Effector memory CD8-positive, alpha-beta T cell (primary cell): Measurements from ENCODE around the gene NAGK.
"Not testable (repeated sequence)": the region's sequence is repeated elsewhere in the genome, so short reads cannot be mapped to it uniquely, and the experiment has no call there.

Experiments used
- ATAC-seq: fragments of 150-1000 bp; cut with Tn5 transposase; replicated peaks from 2 replicates; pipeline ENCODE4 v1.10.0; 2021; ENCODE audit warnings: mild to moderate bottlenecking, moderate library complexity
- DNase-seq, 3 experiments: peaks; one replicate each; pipeline ENCODE4 v3.0.0; 2021
- H3K27ac Mint-ChIP-seq, 2 donors: one replicate each; pipeline ENCODE4 v1.8.0; 2022; ENCODE audit warnings: mild to moderate bottlenecking in 2 of 2, mixed read lengths in 2 of 2, moderate library complexity in 2 of 2
- H3K27me3 Mint-ChIP-seq, 2 donors: one replicate each; pipeline ENCODE4 v1.8.0; 2022; ENCODE audit warnings: mixed read lengths in 2 of 2
- H3K36me3 Mint-ChIP-seq: one replicate; pipeline ENCODE4 v1.8.0; 2022; ENCODE audit warnings: mild to moderate bottlenecking, moderate library complexity, mixed read lengths; ENCODE audit not compliant: insufficient read depth
- H3K4me1 Mint-ChIP-seq, 2 donors: one replicate each; pipeline ENCODE4 v1.8.0; 2022; ENCODE audit warnings: low read depth in 2 of 2, mixed read lengths in 2 of 2
- H3K4me3 Mint-ChIP-seq, 2 donors: one replicate each; pipeline ENCODE4 v1.8.0; 2022; ENCODE audit warnings: mild to moderate bottlenecking in 2 of 2, mixed read lengths in 2 of 2, moderate library complexity in 2 of 2
- H3K9me3 Mint-ChIP-seq, 2 donors: one replicate each; pipeline ENCODE4 v1.8.0; 2022; ENCODE audit warnings: mixed read lengths in 2 of 2
- total RNA-seq, 9 experiments: gene quantifications; one replicate each; lab custom pipeline; 2026; lab: John Stamatoyannopoulos, UW

Gene NAGK
- total RNA-seq = 40.6 to 68.3 (median 45.8) reads per million in 9 experiments

DNA sequence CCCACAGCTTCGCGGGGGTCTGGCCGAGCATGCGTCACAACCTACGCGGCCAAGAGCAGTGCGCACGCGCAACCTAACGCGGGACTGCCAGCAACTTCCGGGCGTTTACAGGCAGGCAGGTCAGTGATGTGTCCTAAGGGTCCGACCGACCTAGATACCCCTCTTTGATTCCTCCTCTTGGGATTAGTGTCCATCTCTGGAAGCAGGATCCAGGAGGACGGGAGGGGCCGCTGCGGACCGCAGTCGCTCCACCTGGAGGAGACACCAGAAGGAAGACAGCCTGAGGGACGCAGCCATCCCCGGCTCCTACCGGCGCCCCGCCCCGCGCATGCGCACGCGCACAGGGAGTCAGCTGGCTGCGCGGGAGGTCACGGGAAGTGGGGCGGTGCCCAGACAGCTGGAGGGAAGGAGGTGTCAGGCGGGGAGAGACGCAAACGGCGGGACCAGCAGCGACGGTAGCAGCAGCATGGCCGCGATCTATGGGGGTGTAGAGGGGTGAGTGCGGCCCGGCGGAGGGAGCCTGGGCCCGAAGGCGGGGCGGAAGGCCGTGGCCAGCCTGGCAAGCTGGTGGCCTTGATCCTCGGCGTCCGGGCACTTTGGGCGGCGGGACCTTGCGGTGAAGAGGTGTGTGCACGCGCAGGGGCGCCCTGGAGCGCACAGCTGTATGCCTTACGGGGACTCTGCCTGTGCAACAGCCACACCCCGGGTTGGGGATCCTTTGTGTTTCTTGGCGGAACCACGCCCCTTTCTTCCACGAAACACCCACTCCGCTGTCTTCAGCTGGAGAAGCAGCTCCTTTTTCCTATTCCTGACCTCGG lies at the start of gene NAGK:
NAGK (plus strand) TSS at position 431 of the 818 bp plus-strand sequence; CDS start at position 467, 36 bp downstream.
- Mint-ChIP-seq H3K4me1 (peaks cover 45 to 49% of the 10 kb centered on the region in 2 donors), H3K36me3 (peaks cover 30% of the 10 kb centered on the region), H3K9me3 (no peaks in the 10 kb centered on the region), H3K27me3 (peaks cover 2 to 6% of the 10 kb centered on the region in 2 donors), H3K27ac (peak within 1 kb of the TSS; percentile 98 to 99), H3K4me3 (peak within 1 kb of the TSS; percentile 94 to 96)
- DNase-seq (peak; percentile 95 to 97 (median 96)), ATAC-seq (peak; percentile 84)

DNA sequence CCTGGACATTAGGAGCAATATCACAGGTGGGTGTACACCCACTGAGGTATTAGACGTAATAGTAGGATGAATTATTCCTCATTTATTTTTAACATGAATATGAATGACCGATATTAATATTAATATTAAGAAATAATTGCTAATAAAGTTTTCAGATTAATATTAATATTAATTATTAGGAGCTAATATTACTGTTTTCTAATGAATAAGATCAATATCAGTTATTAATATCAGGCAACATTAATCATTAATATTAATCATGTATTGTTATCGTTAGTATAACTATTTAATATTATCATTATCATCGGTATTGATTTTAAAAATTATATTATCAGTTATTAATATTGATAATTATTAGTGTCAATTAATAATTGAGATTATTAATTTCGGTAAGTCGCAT lies 48.5 kb upstream of the NAGK start:
- not testable (repeated sequence) for H3K9me3 Mint-ChIP-seq
- H3K27me3 Mint-ChIP-seq = peaks cover 14 to 23% of the 10 kb centered on the region in 2 donors

GRCh38 chr2:71021394-71021793 lies 47.1 kb upstream of the NAGK start:
- H3K36me3 Mint-ChIP-seq, H3K9me3 Mint-ChIP-seq, DNase-seq, ATAC-seq, H3K4me1 Mint-ChIP-seq, H3K4me3 Mint-ChIP-seq, H3K27ac Mint-ChIP-seq: not testable (repeated sequence)
- H3K27me3 Mint-ChIP-seq = peaks cover 20 to 34% of the 10 kb centered on the region in 2 donors

More for the DNA sequence above, 48.5 kb upstream of the NAGK start:
- not testable (repeated sequence) for H3K36me3 Mint-ChIP-seq, H3K4me3 Mint-ChIP-seq, H3K4me1 Mint-ChIP-seq, DNase-seq, ATAC-seq, H3K27ac Mint-ChIP-seq

- peak; percentile 10 to 25 (median 15) for DNase-seq
- ATAC-seq, H3K4me1 Mint-ChIP-seq, H3K36me3 Mint-ChIP-seq, H3K9me3 Mint-ChIP-seq, H3K4me3 Mint-ChIP-seq: not testable (repeated sequence)
- peaks cover 19 to 31% of the 10 kb centered on the region in 2 donors for H3K27me3 Mint-ChIP-seq
- H3K27ac Mint-ChIP-seq = peak overlapping the region in 1 of 2 donors; percentile 16
These were observed 44.8 kb upstream of the NAGK start for GRCh38 chr2:71023553-71024243.

DNA sequence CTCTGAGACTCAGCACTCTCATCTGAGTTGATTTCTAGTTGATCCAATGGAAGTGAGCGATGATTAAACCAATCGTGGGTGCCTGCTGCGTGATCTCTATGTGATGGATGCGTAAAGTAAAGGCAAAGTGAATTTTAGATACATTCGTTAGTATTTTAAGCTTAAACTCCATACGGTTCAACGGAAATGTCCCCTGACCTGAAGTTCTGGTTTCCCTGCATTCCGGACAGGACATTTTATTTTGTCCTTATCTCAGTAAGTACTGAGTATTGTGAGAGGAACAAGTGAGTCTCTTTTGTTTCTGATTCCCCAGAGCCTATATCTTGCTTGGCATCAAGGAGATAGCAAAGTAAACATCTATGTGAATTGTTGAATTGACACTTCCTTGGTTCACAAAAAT lies 32.2 kb upstream of the NAGK start:
- H3K27ac Mint-ChIP-seq, H3K4me1 Mint-ChIP-seq, DNase-seq, ATAC-seq, H3K9me3 Mint-ChIP-seq, H3K36me3 Mint-ChIP-seq, H3K4me3 Mint-ChIP-seq: not testable (repeated sequence)
- H3K27me3 Mint-ChIP-seq = peaks cover 57 to 71% of the 10 kb centered on the region in 2 donors

DNA sequence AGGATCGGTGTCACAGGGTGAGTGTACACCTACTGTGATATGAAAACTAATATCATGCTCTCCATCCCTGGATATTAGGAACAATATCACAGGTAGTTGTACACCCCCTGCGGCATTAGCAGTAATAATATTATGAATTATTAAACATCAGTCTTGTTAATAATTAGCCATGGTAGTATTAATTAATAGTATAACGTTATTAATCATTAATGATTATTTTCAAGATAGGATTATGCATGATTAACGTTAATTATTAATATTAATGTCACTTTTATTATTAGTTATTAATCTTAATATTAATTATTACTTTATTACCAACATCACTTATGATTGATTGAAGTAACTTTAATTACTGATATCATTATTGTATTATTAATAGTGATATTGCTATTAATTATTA lies 26.2 kb upstream of the NAGK start:
- Mint-ChIP-seq H3K9me3 (no peaks in the 10 kb centered on the region), H3K4me3 (no peak overlapping the region), H3K36me3 (no peaks in the 10 kb centered on the region), H3K4me1 (no peaks in the 10 kb centered on the region), H3K27ac (no peak overlapping the region), H3K27me3 (peaks cover 27 to 43% of the 10 kb centered on the region in 2 donors)
- DNase-seq = no peak
- ATAC-seq = no peak

- DNase-seq (no peak), ATAC-seq (no peak)
- H3K36me3 Mint-ChIP-seq = no peaks in the 10 kb centered on the region
- H3K27me3 Mint-ChIP-seq = peaks cover 17 to 29% of the 10 kb centered on the region in 2 donors
- no peak overlapping the region for H3K4me3 Mint-ChIP-seq
- no peaks in the 10 kb centered on the region for H3K4me1 Mint-ChIP-seq
- no peak overlapping the region for H3K27ac Mint-ChIP-seq
- H3K9me3 Mint-ChIP-seq = no peaks in the 10 kb centered on the region
These were observed 24.7 kb upstream of the NAGK start for GRCh38 chr2:71043531-71044407.

- no peak overlapping the region for H3K27ac Mint-ChIP-seq
- H3K9me3 Mint-ChIP-seq = no peaks in the 10 kb centered on the region
- H3K27me3 Mint-ChIP-seq = peaks cover 17 to 29% of the 10 kb centered on the region in 2 donors
- no peaks in the 10 kb centered on the region for H3K36me3 Mint-ChIP-seq
- H3K4me3 Mint-ChIP-seq = no peak overlapping the region
- ATAC-seq = no peak
- DNase-seq = no peak
- no peaks in the 10 kb centered on the region for H3K4me1 Mint-ChIP-seq
These were observed 23.3 kb upstream of the NAGK start for GRCh38 chr2:71045151-71045550.

DNA sequence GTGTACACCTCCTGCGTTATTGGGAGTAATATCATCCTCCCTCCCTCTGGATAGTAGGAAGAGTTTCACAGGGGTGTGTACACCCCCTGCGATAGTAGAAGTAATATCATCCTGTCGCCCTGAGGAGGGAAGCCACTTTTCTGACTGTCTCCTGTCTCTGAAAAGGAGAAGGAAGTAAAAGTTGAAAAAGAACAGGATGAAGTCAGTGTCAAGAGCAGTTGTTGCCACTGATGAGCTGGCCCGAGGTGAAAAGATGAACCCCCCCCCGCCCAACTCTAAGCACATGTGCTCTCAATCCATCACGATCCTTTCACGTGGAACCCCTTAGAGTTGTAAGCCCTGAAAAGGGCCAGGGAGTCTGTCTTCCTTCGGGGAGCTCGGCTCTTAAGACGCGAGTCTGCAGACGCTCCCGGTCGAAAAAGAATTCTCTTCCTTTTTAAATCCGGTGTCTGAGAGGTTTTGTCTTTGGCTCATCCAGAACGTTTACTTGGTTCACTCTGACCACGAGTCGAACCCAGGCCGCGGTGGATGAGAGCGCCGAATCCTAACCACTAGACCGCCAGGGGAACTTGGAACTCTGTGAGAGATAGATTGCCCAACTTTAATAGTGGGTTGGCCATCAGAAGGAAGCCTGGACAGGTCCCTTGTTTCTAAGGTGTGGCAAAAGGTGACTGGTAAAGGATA lies 22.4 kb upstream of the NAGK start:
- Mint-ChIP-seq H3K36me3 (no peaks in the 10 kb centered on the region), H3K4me3 (no peak overlapping the region), H3K27ac (no peak overlapping the region), H3K9me3 (no peaks in the 10 kb centered on the region), H3K4me1 (no peaks in the 10 kb centered on the region), H3K27me3 (peaks cover 18 to 29% of the 10 kb centered on the region in 2 donors)
- DNase-seq (no peak), ATAC-seq (no peak)

GRCh38 chr2:71048096-71048495 lies 20.4 kb upstream of the NAGK start:
- Mint-ChIP-seq H3K9me3 (no peaks in the 10 kb centered on the region), H3K27ac (no peak overlapping the region), H3K4me3 (no peak overlapping the region), H3K27me3 (peaks cover 25 to 31% of the 10 kb centered on the region in 2 donors), H3K4me1 (no peaks in the 10 kb centered on the region), H3K36me3 (no peaks in the 10 kb centered on the region)
- ATAC-seq (no peak), DNase-seq (no peak)

- H3K4me1 Mint-ChIP-seq, H3K4me3 Mint-ChIP-seq, H3K9me3 Mint-ChIP-seq, H3K36me3 Mint-ChIP-seq, DNase-seq, ATAC-seq, H3K27ac Mint-ChIP-seq: not testable (repeated sequence)
- H3K27me3 Mint-ChIP-seq = peaks cover 7 to 19% of the 10 kb centered on the region in 2 donors
These were observed 18.6 kb upstream of the NAGK start for GRCh38 chr2:71049704-71050360.

DNA sequence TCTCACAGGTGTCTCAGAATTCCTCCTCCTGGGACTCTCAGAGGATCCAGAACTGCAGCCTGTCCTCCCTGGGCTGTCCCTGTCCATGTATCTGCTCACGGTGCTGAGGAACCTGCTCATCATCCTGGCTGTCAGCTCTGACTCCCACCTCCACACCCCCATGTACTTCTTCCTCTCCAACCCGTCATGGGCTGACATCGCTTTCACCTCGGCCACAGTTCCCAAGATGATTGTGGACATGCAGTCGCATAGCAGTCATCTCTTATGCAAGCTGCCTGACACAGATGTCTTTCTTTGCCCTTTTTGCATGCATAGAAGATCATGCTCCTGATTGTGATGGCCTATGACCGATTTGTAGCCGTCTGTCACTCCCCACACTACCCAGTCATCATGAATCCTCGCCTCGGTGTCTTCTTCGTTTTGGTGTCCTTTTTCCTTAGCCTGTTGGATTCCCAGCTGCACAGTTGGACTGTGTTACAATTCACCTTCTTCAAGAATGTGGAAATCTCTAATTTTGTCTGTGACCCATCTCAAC lies 13.2 kb upstream of the NAGK start:
- not testable (repeated sequence) for H3K36me3 Mint-ChIP-seq, H3K9me3 Mint-ChIP-seq, ATAC-seq, H3K4me1 Mint-ChIP-seq, DNase-seq, H3K4me3 Mint-ChIP-seq, H3K27ac Mint-ChIP-seq
- peaks cover 30 to 36% of the 10 kb centered on the region in 2 donors for H3K27me3 Mint-ChIP-seq
